HepG2 (cell line): ENCODE results near the gene PRR36. TPM values are rescaled to one million over a fixed set of nuclear protein-coding genes. Genes with fewer than 3 reads are reported as not detected.

ENCODE experiments used
- ATAC-seq: fragments of 200-7000 bp; cut with Tn5 transposase; 3 replicates; pipeline ENCODE4 v1.9.1; 2020; ENCODE audit warnings: mild to moderate bottlenecking, moderate library complexity
- BruUV-seq: library from RNA; stranded (reverse); fragments of 400-500 nt; replicated peaks from 2 replicates; lab custom pipeline; 2021; lab: Mats Ljungman, UMichigan
- CTCF ChIA-PET: fragments of 300-600 bp; formaldehyde crosslinking; extraction: SDS; loops from one replicate; lab custom pipeline; 2021; ENCODE audit warnings: low total read pairs, inconsistent platforms, low intra/inter-chr PET ratio; lab: Yijun Ruan, JAX
- POLR2A ChIA-PET: fragments of 350-600 bp; sonication (Branson Sonifier 250); formaldehyde crosslinking; loops from one replicate; lab custom pipeline; 2020; ENCODE audit warnings: antibody characterized with exemption, inconsistent platforms; lab: Yijun Ruan, JAX
- DNase-seq: peaks from one replicate; pipeline ENCODE4 v3.0.0-alpha.2; 2015; ENCODE audit warnings: low spot score
- FAIRE-seq: peaks from 3 replicates; lab custom pipeline; 2011; peaks lifted over from hg19 to GRCh38; lab: Jason Lieb, UNC
- H2AFZ ChIP-seq: one replicate; pipeline ENCODE4 v1.6.1; 2011; ENCODE audit warnings: low read length, inconsistent platforms
- H3K27ac ChIP-seq: fragments of 300-600 bp; 3 replicates; pipeline ENCODE4 v1.8.0; 2011; ENCODE audit warnings: mixed run types, mild to moderate bottlenecking, mixed read lengths, low read length, inconsistent platforms; ENCODE audit not compliant: insufficient read depth; ENCODE audit errors: extremely low read length
- H3K27me3 ChIP-seq, 2 experiments: fragments of 200-600 bp in 1 of 2; 2 replicates in 1 of 2; 3 replicates in 1 of 2; pipeline versions ENCODE4 v1.6.0 to v1.8.0; 2011; ENCODE audit warnings: low read length in 2 of 2, mild to moderate bottlenecking in 2 of 2, moderate library complexity in 2 of 2, inconsistent platforms in 1 of 2; ENCODE audit not compliant: insufficient read depth in 2 of 2, control insufficient read depth in 1 of 2
- H3K36me3 ChIP-seq, 2 experiments: fragments of 200-600 bp in 1 of 2; replicated peaks in 1 of 2; 2 replicates in 1 of 2; 3 replicates in 1 of 2; pipeline versions ENCODE4 v1.5.1 to v1.8.0; 2011; ENCODE audit warnings: low read length in 2 of 2, inconsistent platforms in 1 of 2; ENCODE audit not compliant: insufficient read depth in 2 of 2, control insufficient read depth in 1 of 2
- H3K4me1 ChIP-seq: 2 replicates; pipeline ENCODE4 v1.5.1; 2012; ENCODE audit warnings: low read length, inconsistent platforms; ENCODE audit not compliant: insufficient read depth
- H3K4me2 ChIP-seq: 2 replicates; pipeline ENCODE4 v1.6.0; 2011; ENCODE audit warnings: low read depth, low read length, inconsistent platforms
- H3K4me3 ChIP-seq, 3 experiments: fragments of 200-600 bp in 1 of 3; sonication (generic), shearing (Covaris generic) in 1 of 3; replicated peaks in 1 of 3; 2 replicates each; pipeline ENCODE4 v1.5.1; 2011 to 2016; ENCODE audit warnings: low read length in 3 of 3, inconsistent platforms in 2 of 3, low read depth in 2 of 3, mild to moderate bottlenecking in 2 of 3, control low read depth in 1 of 3, mixed read lengths in 1 of 3; ENCODE audit not compliant: insufficient read depth in 1 of 3
- H3K79me2 ChIP-seq: one replicate; pipeline ENCODE4 v1.6.1; 2011; ENCODE audit warnings: low read length, inconsistent platforms; ENCODE audit not compliant: insufficient read depth
- H3K9ac ChIP-seq: 2 replicates; pipeline ENCODE4 v1.6.0; 2011; ENCODE audit warnings: mild to moderate bottlenecking, low read depth, low read length, inconsistent platforms; ENCODE audit not compliant: insufficient read depth
- H3K9me3 ChIP-seq: 2 replicates; pipeline ENCODE4 v1.5.1; 2012; ENCODE audit warnings: mild to moderate bottlenecking, low read length
- H4K20me1 ChIP-seq: 2 replicates; pipeline ENCODE4 v1.6.0; 2011; ENCODE audit warnings: inconsistent platforms, mild to moderate bottlenecking, low read length, moderate library complexity; ENCODE audit not compliant: insufficient read depth
- ATM ChIP-seq: fragments of 450-650 bp; IDR thresholded peaks from 2 replicates; pipeline ENCODE4 v1.7.1; 2017; ENCODE audit warnings: mild to moderate bottlenecking, borderline replicate concordance
- FOSL1 ChIP-seq: sonication (generic); formaldehyde crosslinking; IDR thresholded peaks from 2 replicates; pipeline ENCODE4 v1.9.0; 2021; ENCODE audit warnings: missing genetic modification reagents, borderline replicate concordance
- HOXA5 ChIP-seq: sonication (generic); formaldehyde crosslinking; IDR thresholded peaks from 2 replicates; pipeline ENCODE4 v1.4.0; 2020; ENCODE audit warnings: missing genetic modification reagents
- MAFG ChIP-seq: sonication (generic); formaldehyde crosslinking; IDR thresholded peaks from 2 replicates; pipeline ENCODE4 v1.5.1; 2020; ENCODE audit warnings: mild to moderate bottlenecking, missing genetic modification reagents
- MYNN ChIP-seq: sonication (generic); formaldehyde crosslinking; IDR thresholded peaks from 2 replicates; pipeline ENCODE4 v1.4.0; 2020; ENCODE audit warnings: mild to moderate bottlenecking, low read depth, missing genetic modification reagents
- NFIC ChIP-seq: IDR thresholded peaks from 2 replicates; pipeline ENCODE4 v1.6.1; 2012; ENCODE audit warnings: mild to moderate bottlenecking, low read length, inconsistent platforms
- NFYB ChIP-seq: sonication (generic); formaldehyde crosslinking; IDR thresholded peaks from 2 replicates; pipeline ENCODE4 v1.4.0; 2020; ENCODE audit warnings: missing genetic modification reagents
- NR2C2 ChIP-seq: sonication (generic); formaldehyde crosslinking; IDR thresholded peaks from 2 replicates; pipeline ENCODE4 v1.4.0; 2020; ENCODE audit warnings: missing genetic modification reagents, mild to moderate bottlenecking, moderate library complexity, borderline replicate concordance
- POLR2G ChIP-seq: fragments of 200-400 bp; formaldehyde crosslinking; IDR thresholded peaks from 2 replicates; pipeline ENCODE4 v1.6.1; 2018; ENCODE audit warnings: mild to moderate bottlenecking, low read depth, low read length, moderate library complexity
- TAF15 ChIP-seq: fragments of 200-400 bp; formaldehyde crosslinking; IDR thresholded peaks from one replicate; pipeline ENCODE4 v1.6.1; 2018; ENCODE audit warnings: mild to moderate bottlenecking, low read depth, low read length; ENCODE audit not compliant: poor library complexity, severe bottlenecking
- TCF7L2 ChIP-seq: IDR thresholded peaks from 2 replicates; pipeline ENCODE4 v1.6.1; 2011; ENCODE audit warnings: mild to moderate bottlenecking, low read depth, low read length, moderate library complexity
- ZBTB3 ChIP-seq: sonication (generic); formaldehyde crosslinking; IDR thresholded peaks from 2 replicates; pipeline ENCODE4 v1.4.0; 2020; ENCODE audit warnings: low read depth, mild to moderate bottlenecking, moderate library complexity, missing genetic modification reagents, borderline replicate concordance
- ZFP41 ChIP-seq: sonication (generic); formaldehyde crosslinking; IDR thresholded peaks from 2 replicates; pipeline ENCODE4 v1.4.0; 2020; ENCODE audit warnings: mild to moderate bottlenecking, missing genetic modification reagents, borderline replicate concordance
- ZIK1 ChIP-seq: sonication (generic); formaldehyde crosslinking; IDR thresholded peaks from 2 replicates; pipeline ENCODE4 v1.5.0; 2020; ENCODE audit warnings: mild to moderate bottlenecking, low read depth, missing genetic modification reagents, borderline replicate concordance
- ZNF3 ChIP-seq: IDR thresholded peaks from 2 replicates; pipeline ENCODE4 v1.7.0; 2017; ENCODE audit warnings: inconsistent platforms
- ZNF337 ChIP-seq: sonication (generic); formaldehyde crosslinking; IDR thresholded peaks from 2 replicates; pipeline ENCODE4 v1.5.1; 2020; ENCODE audit warnings: missing genetic modification reagents, low read depth, mild to moderate bottlenecking, borderline replicate concordance
- ZNF496 ChIP-seq: sonication (generic); formaldehyde crosslinking; IDR thresholded peaks from 2 replicates; pipeline ENCODE4 v1.8.1; 2023; ENCODE audit warnings: mild to moderate bottlenecking, moderate library complexity, missing genetic modification reagents; ENCODE audit not compliant: insufficient replicate concordance
- ZNF563 ChIP-seq: sonication (generic); formaldehyde crosslinking; IDR thresholded peaks from 2 replicates; pipeline ENCODE4 v1.8.0; 2022; ENCODE audit warnings: mild to moderate bottlenecking, moderate library complexity, missing genetic modification reagents
- WGBS: methylation state at CpG from one replicate; pipeline ENCODE4 v1.1.6; 2017; ENCODE audit warnings: low lambda C conversion rate; 5-methylcytosine and 5-hydroxymethylcytosine counted together
- in situ Hi-C: cut with HindIII; loops from 2 replicates; pipeline ENCODE4 v1.10.0; 2017; ENCODE audit warnings: low pct_unique_long_range_greater_than_20kb; ENCODE audit not compliant: extremely low pct_ligation_motif_present
- intact Hi-C: fragments of 100-400 bp; cut with micrococcal nuclease; formaldehyde crosslinking; loops from one replicate; pipeline ENCODE4 v1.10.0; 2022; ENCODE audit not compliant: unreplicated experiment
- polyA plus RNA-seq, 8 experiments: library from polyadenylated mRNA; depleted of rRNA in 3 of 8; stranded (reverse) in 7 of 8; unstranded in 1 of 8; fragments of >200 nt; fragmentation: Illumina TruSeq in 4 of 8; extraction: Trizol in 4 of 8; gene quantifications; 2 replicates each; pipeline versions ENCODE4 v1.2.1 to v1.2.3, GENCODE V29; 2011 to 2016; ENCODE audit warnings: low read depth in 4 of 8, missing spikeins in 1 of 8, mixed read lengths in 1 of 8; ENCODE audit not compliant: insufficient read depth in 1 of 8
- total RNA-seq, 5 experiments: library from RNA; depleted of rRNA; stranded (reverse); fragments of >200 nt; fragmentation: Illumina TruSeq; extraction: Trizol; gene quantifications; 2 replicates each; pipeline ENCODE4 v1.2.3, GENCODE V29; 2016; ENCODE audit warnings: low read depth in 1 of 5
- TF ChIP-seq, protein P1 (sequence below): sonication (generic); formaldehyde crosslinking; IDR thresholded peaks from 2 replicates; pipeline ENCODE4 v1.5.1; 2020; ENCODE audit warnings: mild to moderate bottlenecking, moderate library complexity, missing genetic modification reagents
- TF ChIP-seq, protein P2 (sequence below): IDR thresholded peaks from 2 replicates; pipeline ENCODE4 v1.6.1; 2016; ENCODE audit warnings: mild to moderate bottlenecking, missing biosample characterization, missing genetic modification reagents

Gene PRR36
- total and polyA plus RNA-seq, 2 of the 13 experiments (the other 11 are each of a cell fraction or from before 2014, with no cell fraction given) = 0.07 to 0.17 TPM

DNA sequence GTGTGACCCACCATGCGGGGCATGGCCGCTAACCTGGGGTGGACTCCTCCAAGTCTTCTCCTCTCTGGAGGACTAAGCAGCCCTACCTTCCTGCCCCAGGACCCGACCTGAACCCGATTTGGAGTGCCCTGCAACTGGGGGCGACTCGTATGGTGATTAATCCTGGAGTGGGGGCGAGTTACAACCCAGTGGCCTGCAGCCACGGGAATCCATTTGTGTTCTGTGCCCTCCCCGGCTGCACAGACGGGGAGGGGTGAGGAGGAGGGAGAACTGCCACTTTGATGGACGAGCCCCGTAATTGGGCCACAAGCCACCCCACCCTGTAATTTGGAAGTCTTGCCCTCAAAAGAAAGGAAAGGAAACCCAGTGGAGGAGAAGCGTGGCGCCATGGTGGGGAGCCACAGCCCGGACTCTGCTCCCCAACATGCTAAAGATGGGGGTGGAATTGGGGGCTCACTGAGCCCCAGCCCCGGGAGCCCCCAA is 18.0 kb downstream of the PRR36 start:
- BruUV-seq = no TSS peak
- in situ Hi-C loops = no loop called here
- POLR2A ChIA-PET = no interaction called here

More for the DNA sequence above, 18.0 kb downstream of the PRR36 start:
- H3K9ac ChIP-seq = no peak overlapping the region
- FAIRE-seq (no peak), ATAC-seq (no peak), DNase-seq (no peak)
- H3K9me3 ChIP-seq = no peaks in the 10 kb centered on the region
- no peaks in the 10 kb centered on the region for H4K20me1 ChIP-seq
- WGBS = 70% methylated on average over 12 of the region's 16 CpGs
- no peak overlapping the region for H3K4me2 ChIP-seq
- CTCF ChIA-PET = no interaction called here
- TF ChIP-seq POLR2G (no peak), NR2C2 (no peak), TCF7L2 (no peak), FOSL1 (CRISPR knock-in tag) (no peak), TAF15 (no peak), MAFG (no peak), MYNN (CRISPR knock-in tag) (no peak), ZNF563 (CRISPR knock-in tag) (no peak), NFIC (no peak), ZFP41 (no peak), HOXA5 (CRISPR knock-in tag) (no peak), NFYB (CRISPR knock-in tag) (no peak), ZNF337 (CRISPR knock-in tag) (no peak), ZNF3 (CRISPR knock-in tag) (no peak), ZNF496 (CRISPR knock-in tag) (no peak), ATM (no peak), ZIK1 (CRISPR knock-in tag) (no peak), ZBTB3 (CRISPR knock-in tag) (no peak)
- TF ChIP-seq, protein P1, sequence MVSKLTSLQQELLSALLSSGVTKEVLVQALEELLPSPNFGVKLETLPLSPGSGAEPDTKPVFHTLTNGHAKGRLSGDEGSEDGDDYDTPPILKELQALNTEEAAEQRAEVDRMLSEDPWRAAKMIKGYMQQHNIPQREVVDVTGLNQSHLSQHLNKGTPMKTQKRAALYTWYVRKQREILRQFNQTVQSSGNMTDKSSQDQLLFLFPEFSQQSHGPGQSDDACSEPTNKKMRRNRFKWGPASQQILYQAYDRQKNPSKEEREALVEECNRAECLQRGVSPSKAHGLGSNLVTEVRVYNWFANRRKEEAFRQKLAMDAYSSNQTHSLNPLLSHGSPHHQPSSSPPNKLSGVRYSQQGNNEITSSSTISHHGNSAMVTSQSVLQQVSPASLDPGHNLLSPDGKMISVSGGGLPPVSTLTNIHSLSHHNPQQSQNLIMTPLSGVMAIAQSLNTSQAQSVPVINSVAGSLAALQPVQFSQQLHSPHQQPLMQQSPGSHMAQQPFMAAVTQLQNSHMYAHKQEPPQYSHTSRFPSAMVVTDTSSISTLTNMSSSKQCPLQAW (CRISPR knock-in tag) = no peak
- TF ChIP-seq, protein P2, sequence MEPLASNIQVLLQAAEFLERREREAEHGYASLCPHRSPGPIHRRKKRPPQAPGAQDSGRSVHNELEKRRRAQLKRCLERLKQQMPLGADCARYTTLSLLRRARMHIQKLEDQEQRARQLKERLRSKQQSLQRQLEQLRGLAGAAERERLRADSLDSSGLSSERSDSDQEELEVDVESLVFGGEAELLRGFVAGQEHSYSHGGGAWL (CRISPR knock-in tag) = no peak
- no peaks in the 10 kb centered on the region for H3K36me3 ChIP-seq
- no peak overlapping the region for H3K27ac ChIP-seq
- H3K4me3 ChIP-seq = no peak overlapping the region
- peaks cover 24% of the 10 kb centered on the region for H3K4me1 ChIP-seq
- intact Hi-C loops = no loop called here
- H3K79me2 ChIP-seq = no peaks in the 10 kb centered on the region
- no peak overlapping the region for H2AFZ ChIP-seq
- H3K27me3 ChIP-seq = no peaks in the 10 kb centered on the region; a peak in 1 of 5 replicates
